PC-3 (cell line): ENCODE data around the gene MYO9A. TPM values are rescaled to one million over a fixed set of nuclear protein-coding genes. Genes with fewer than 3 reads are reported as not detected.
A peak's percentile ranks its signal among the peaks of the same experiment; 100 is the strongest.

Source experiments
- ATAC-seq: fragments of 200-7000 bp; cut with Tn5 transposase; 2 replicates; pipeline ENCODE4 v1.9.1; 2020; ENCODE audit warnings: mild to moderate bottlenecking, moderate library complexity
- BruUV-seq: library from RNA; stranded (reverse); fragments of 400-500 nt; replicated peaks from 2 replicates; lab custom pipeline; 2021; lab: Mats Ljungman, UMichigan
- CTCF ChIA-PET: fragments of 300-600 bp; sonication (Branson Sonifier 250); formaldehyde crosslinking; loops from one replicate; lab custom pipeline; 2022; ENCODE audit warnings: antibody characterized with exemption; lab: Charles Lee
- POLR2A ChIA-PET: fragments of 300-600 bp; sonication (Branson Sonifier 250); formaldehyde crosslinking; loops from one replicate; lab custom pipeline; 2022; ENCODE audit warnings: antibody characterized with exemption; ENCODE audit not compliant: unreplicated experiment; lab: Charles Lee
- DNase-seq: peaks from one replicate; pipeline ENCODE4 v3.0.0-alpha.2; 2015
- H2AFZ ChIP-seq: fragments of 300-600 bp; sonication (generic); 2 replicates; pipeline ENCODE4 v1.6.0; 2016; ENCODE audit warnings: antibody characterized with exemption, low read length
- H3F3A ChIP-seq: fragments of 300-600 bp; sonication (generic); one replicate; pipeline ENCODE4 v1.6.0; 2017; ENCODE audit warnings: antibody characterized with exemption, low read length, control low read depth, mild to moderate bottlenecking; ENCODE audit not compliant: unreplicated experiment
- H3K27ac ChIP-seq: fragments of 300-600 bp; sonication (generic); 2 replicates; pipeline ENCODE4 v1.5.1; 2016; ENCODE audit warnings: mild to moderate bottlenecking, low read length
- H3K27me3 ChIP-seq: fragments of 300-600 bp; sonication (generic); 2 replicates; pipeline ENCODE4 v1.6.1; 2016; ENCODE audit warnings: low read length, mixed read lengths
- H3K36me3 ChIP-seq: fragments of 300-600 bp; sonication (generic); 2 replicates; pipeline ENCODE4 v1.6.1; 2016; ENCODE audit warnings: low read depth, mixed run types, low read length, mixed read lengths
- H3K4me1 ChIP-seq: fragments of 300-600 bp; sonication (generic); 2 replicates; pipeline ENCODE4 v1.5.1; 2016; ENCODE audit warnings: low read length; ENCODE audit not compliant: insufficient read depth
- H3K4me2 ChIP-seq: fragments of 300-600 bp; sonication (generic); 2 replicates; pipeline ENCODE4 v1.6.0; 2016; ENCODE audit warnings: low read length
- H3K4me3 ChIP-seq: fragments of 300-600 bp; sonication (generic); 2 replicates; pipeline ENCODE4 v1.5.1; 2016; ENCODE audit warnings: mild to moderate bottlenecking, low read length, mixed read lengths
- H3K79me2 ChIP-seq: fragments of 300-600 bp; sonication (generic); 2 replicates; pipeline ENCODE4 v1.6.1; 2017; ENCODE audit warnings: low read length, mixed read lengths
- H3K9ac ChIP-seq: fragments of 300-600 bp; sonication (generic); 2 replicates; pipeline ENCODE4 v1.6.0; 2016; ENCODE audit warnings: mild to moderate bottlenecking, low read length
- H3K9me2 ChIP-seq: fragments of 300-600 bp; sonication (generic); replicated peaks from 2 replicates; pipeline ENCODE4 v1.6.1; 2016; ENCODE audit warnings: mixed run types, low read length, mixed read lengths
- H3K9me3 ChIP-seq: fragments of 300-600 bp; sonication (generic); 2 replicates; pipeline ENCODE4 v1.6.1; 2016; ENCODE audit warnings: low read length, mixed read lengths
- H4K20me1 ChIP-seq: fragments of 300-600 bp; sonication (generic); 2 replicates; pipeline ENCODE4 v1.6.1; 2016; ENCODE audit warnings: low read length, mixed read lengths
- CTCF ChIP-seq: fragments of 300-600 bp; sonication (generic); conservative IDR thresholded peaks from 2 replicates; pipeline ENCODE4 v1.5.1; 2017; ENCODE audit warnings: antibody characterized with exemption, low read depth, mild to moderate bottlenecking, low read length
- EZH2 ChIP-seq: fragments of 300-600 bp; sonication (generic); IDR thresholded peaks from one replicate; pipeline ENCODE4 v1.6.1; 2017; ENCODE audit warnings: antibody characterized with exemption, mild to moderate bottlenecking, low read length; ENCODE audit not compliant: unreplicated experiment
- EZH2phosphoT487 ChIP-seq: fragments of 300-600 bp; sonication (generic); IDR thresholded peaks from 2 replicates; pipeline ENCODE4 v1.6.1; 2018; ENCODE audit warnings: mild to moderate bottlenecking, antibody characterized with exemption, low read length, borderline replicate concordance
- intact Hi-C: fragments of 100-400 bp; cut with micrococcal nuclease; formaldehyde crosslinking; loops from 2 replicates; pipeline ENCODE4 v1.9.0; 2023
- total RNA-seq: library from RNA; depleted of rRNA; stranded (reverse); fragments of >200 nt; gene quantifications from 2 replicates; pipeline ENCODE4 v1.2.3, GENCODE V29; 2014

Gene MYO9A
- total RNA-seq, 1 experiment from 2014 or later = 18.3 TPM

DNA sequence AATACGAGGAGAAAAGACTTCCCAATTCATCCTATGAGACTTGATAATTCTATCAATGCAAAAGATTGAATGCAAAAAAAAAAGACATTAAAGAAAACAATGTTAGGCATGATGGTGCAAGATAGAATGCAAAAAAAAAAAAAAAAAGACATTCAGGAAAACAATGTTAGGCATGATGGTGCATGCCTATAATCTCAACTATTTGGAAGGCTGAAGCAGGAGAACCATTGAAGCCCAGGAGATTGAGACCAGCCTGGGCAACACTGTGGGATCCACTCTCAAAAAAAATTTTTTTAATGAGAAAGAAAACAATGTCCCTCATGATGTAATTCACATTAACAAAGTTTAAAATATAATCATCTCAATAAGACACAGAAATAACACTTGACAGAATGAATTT, 75.9 kb downstream of the MYO9A start:
- H3K9me3 ChIP-seq = no peaks in the 10 kb centered on the region
- H3K36me3 ChIP-seq = 0 out of 2 replicates have a peak, but pooled peaks cover 7% of the 10 kb centered on the region
- no peak overlapping the region for H3K4me3 ChIP-seq
- no peak overlapping the region for H2AFZ ChIP-seq
- ChIA-PET CTCF (interaction anchor here (0.7 kb wide), 1 partner anchor 575 kb away, joined by 5 read pairs; no protein-coding TSS in a partner anchor), POLR2A (no interaction called here)
- H3K9me2 ChIP-seq = no peaks in the 10 kb centered on the region
- TF ChIP-seq EZH2 (no peak), CTCF (no peak), EZH2phosphoT487 (no peak)
- no TSS peak for BruUV-seq
- no peaks in the 10 kb centered on the region for H4K20me1 ChIP-seq
- intact Hi-C loops = no loop called here
- DNase-seq (no peak), ATAC-seq (no peak)
- H3K4me1 ChIP-seq = peaks cover 8% of the 10 kb centered on the region
- no peak overlapping the region for H3K4me2 ChIP-seq
- H3K27me3 ChIP-seq = no peaks in the 10 kb centered on the region
- no peaks in the 10 kb centered on the region for H3K79me2 ChIP-seq
- H3K9ac ChIP-seq = no peak overlapping the region
- no peak overlapping the region for H3K27ac ChIP-seq
- no peaks in the 10 kb centered on the region for H3F3A ChIP-seq

DNA sequence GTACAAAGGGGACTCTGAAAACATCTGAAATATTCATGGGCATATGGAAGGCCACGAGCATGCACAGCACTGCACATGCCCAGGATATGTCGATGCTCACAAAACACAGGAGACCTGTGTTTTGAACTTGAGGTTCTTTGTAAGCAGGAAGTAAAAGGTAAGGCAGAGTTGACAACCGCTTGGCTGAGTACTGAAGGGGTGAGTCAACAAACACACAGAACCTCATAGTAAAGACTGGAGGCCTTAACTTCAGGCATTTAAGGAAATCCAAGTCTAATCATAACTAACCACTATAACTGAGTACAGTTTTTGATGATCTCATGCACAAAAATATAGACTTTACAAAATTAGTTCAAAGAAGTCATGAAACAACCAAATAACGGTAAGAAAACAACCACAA, 80.6 kb downstream of the MYO9A start:
- Histone ChIP-seq H3K4me2 (no peak overlapping the region), H4K20me1 (no peaks in the 10 kb centered on the region), H3F3A (no peaks in the 10 kb centered on the region), H3K9ac (no peak overlapping the region), H3K27me3 (no peaks in the 10 kb centered on the region), H3K79me2 (0 out of 2 replicates have a peak, but pooled peaks cover 7% of the 10 kb centered on the region), H3K9me2 (no peaks in the 10 kb centered on the region), H3K36me3 (no peaks in the 10 kb centered on the region), H2AFZ (no peak overlapping the region), H3K4me1 (peaks cover 11% of the 10 kb centered on the region), H3K9me3 (no peaks in the 10 kb centered on the region), H3K4me3 (no peak overlapping the region), H3K27ac (no peak overlapping the region)
- peak; percentile 81 for ATAC-seq
- ChIA-PET CTCF (no interaction called here), POLR2A (no interaction called here)
- TF ChIP-seq EZH2phosphoT487 (no peak), EZH2 (no peak), CTCF (no peak)
- BruUV-seq = no TSS peak
- DNase-seq = peak; percentile 68
- intact Hi-C loops = loop anchor here (10.0 kb wide), 1 partner anchor 77 kb away; the partner anchor contains the start of genes MYO9A and SENP8

DNA sequence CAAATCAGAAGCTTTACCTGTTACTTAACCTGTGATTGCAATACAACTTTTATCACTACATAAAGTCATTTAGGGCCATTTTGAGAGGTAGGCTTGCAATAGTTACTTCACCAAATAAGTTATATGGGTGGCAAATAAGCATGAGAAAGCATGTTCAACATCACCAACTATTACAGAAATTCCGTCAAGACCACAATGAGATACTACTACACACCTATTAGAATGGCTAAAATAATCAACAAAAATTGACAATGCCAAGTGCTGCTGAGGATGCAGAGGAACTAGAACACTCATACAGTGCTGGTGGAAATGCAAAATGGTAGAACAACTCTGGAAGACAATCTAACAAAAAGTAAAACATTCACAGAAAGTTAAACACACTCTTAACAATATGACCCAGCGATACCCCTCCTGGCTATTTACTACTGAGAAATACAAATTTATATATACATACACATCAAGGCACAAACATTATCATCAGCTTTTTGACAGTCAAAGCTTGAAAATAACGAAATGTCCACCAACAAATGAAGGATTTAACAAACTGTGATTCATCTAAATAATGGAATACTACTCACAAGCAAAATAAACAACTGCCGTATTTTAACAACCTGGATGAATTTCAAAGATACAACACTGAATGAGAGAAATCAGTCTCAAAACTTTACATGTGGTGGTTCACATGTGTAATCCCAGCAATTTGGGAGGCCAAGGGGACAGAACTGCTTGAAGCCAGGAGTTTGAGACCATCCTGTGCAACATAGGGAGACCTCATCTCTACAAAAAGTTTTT, 82.9 kb downstream of the MYO9A start:
- Histone ChIP-seq H3F3A (no peaks in the 10 kb centered on the region), H3K36me3 (no peaks in the 10 kb centered on the region), H3K9ac (no peak overlapping the region), H3K4me1 (peaks cover 11% of the 10 kb centered on the region), H3K4me3 (no peak overlapping the region), H3K79me2 (0 out of 2 replicates have a peak, but pooled peaks cover 7% of the 10 kb centered on the region), H2AFZ (no peak overlapping the region), H3K9me2 (no peaks in the 10 kb centered on the region), H3K27me3 (no peaks in the 10 kb centered on the region), H4K20me1 (no peaks in the 10 kb centered on the region), H3K4me2 (no peak overlapping the region), H3K27ac (no peak overlapping the region), H3K9me3 (no peaks in the 10 kb centered on the region)
- ChIA-PET POLR2A (no interaction called here), CTCF (no interaction called here)
- intact Hi-C loops = loop anchor here (10.0 kb wide), 1 partner anchor 80 kb away; the partner anchor contains the start of genes MYO9A and SENP8
- DNase-seq (no peak), ATAC-seq (peak; percentile 20; the same call in 1 of the 2 replicates)
- no peak for TF ChIP-seq CTCF
- no peak for TF ChIP-seq EZH2phosphoT487
- TF ChIP-seq EZH2 = no peak
- BruUV-seq = no TSS peak
